OCI-LY3 (cell line): Measurements from ENCODE around the gene LRRC8C.

Experiments used
- CTCF ChIP-seq: fragments of 200-600, 300-600 bp; sonication (generic); IDR thresholded peaks from 2 replicates; pipeline ENCODE4 v1.5.1; 2014; ENCODE audit warnings: antibody characterized with exemption, low read length, low read depth
- EZH2phosphoT487 ChIP-seq: fragments of 200-600 bp; shearing (Covaris generic); IDR thresholded peaks from 2 replicates; pipeline ENCODE4 v1.6.1; 2018; ENCODE audit warnings: antibody characterized with exemption, mixed run types, low read depth

- TF ChIP-seq CTCF (no peak), EZH2phosphoT487 (no peak)
These were observed 23.0 kb upstream of the LRRC8C start for GRCh38 chr1:89609781-89610456.
